HG02678 (cell line): Measurements from ENCODE around the gene RASGRP2.

Experiments
- ATAC-seq: cut with Tn5 transposase; IDR thresholded peaks from one replicate; pipeline ENCODE4 v1.9.1; 2021; ENCODE audit warnings: mild to moderate bottlenecking, moderate library complexity; ENCODE audit not compliant: unreplicated experiment

Gene RASGRP2

GRCh38 chr11:64771861-64772260, 27.9 kb upstream of the RASGRP2 start:
- ATAC-seq, result no peak

GRCh38 chr11:64770120-64770519, 26.2 kb upstream of the RASGRP2 start:
- ATAC-seq, result no peak

GRCh38 chr11:64769283-64769682, 25.3 kb upstream of the RASGRP2 start:
- ATAC-seq, result no peak

DNA sequence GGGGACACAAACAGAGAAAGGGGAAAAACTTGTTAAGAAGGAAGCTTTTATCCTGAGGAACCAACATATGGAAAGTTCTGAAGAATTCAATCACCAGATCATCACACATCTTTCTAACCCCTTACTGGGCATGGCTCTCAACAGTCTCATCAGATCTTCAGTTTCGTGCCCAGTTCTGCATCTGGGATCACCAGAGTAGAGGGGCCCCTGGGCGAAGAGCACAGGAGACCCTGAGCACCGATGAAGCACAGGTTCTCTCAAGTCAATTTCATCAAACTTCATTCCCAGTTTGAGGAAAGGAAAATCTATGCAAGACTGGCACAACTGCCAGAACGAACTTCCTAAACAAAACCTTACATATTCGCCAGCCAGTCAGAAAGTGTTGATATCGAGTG, 24.4 kb upstream of the RASGRP2 start:
- no peak for ATAC-seq

DNA sequence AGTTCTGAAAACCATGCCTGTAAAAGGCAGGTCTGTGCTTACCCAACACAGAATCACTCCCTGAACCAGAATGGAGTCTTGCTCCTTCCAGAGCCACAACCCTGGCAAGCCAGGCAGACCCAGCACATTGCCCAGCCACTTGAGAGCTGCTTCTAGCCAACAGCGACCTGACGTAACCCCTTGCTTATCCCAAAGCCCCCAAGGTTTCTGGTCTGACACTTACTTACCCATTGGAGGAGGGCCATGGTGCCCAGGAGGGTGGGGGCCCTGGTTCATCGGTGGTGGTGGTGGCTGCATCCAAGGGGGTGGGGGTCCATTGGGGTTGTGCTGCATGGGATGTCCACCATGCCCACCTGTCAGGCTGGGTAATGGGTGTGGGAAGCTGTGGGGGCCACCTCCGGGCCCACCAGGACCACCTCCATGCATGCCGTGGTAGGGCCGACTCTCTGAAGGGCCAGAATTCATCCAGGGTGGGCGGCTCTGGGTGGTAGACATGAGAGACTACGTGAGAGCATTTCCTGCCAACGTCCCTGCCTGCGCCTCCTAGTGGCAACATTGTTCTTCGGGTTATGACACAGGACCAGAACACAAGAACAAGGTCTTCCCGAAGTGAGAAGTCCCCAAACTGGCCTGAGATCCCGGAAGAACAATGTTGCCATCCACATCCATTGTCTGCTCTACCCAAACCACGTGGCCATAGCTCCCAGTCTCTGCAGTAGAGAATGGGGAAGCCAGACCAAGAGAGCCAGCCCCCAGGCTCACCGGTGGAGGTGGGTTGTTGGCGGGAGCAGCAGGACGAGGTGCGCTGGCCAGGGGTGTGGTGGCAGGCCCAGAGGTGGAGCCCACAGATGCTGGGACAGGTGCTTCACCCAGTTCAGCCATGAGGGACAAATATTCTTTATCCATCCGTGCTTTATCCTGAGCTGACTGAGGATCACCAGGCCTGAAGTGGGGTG, 23.7 kb upstream of the RASGRP2 start:
- no peak for ATAC-seq

DNA sequence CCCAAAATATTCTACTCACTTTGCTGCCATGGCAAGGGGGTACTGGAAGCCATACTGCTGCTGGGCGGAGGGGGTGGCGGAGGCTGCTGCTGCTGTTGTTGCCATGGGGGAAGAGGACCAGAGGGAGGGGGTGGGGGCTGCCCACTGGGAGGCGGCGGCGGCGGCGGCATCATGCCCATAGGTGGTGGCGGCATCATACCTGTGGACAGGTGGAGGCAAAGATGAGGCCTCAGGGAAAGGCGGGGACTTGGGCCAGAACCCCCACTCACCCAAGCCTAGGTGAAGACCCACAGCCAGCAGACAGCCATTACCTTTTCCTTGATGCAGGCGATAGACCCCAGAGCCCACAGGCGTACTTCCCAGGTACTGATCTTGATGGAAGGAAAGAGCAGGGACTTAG, 22.9 kb upstream of the RASGRP2 start:
- no peak for ATAC-seq

GRCh38 chr11:64765851-64766665, 22.1 kb upstream of the RASGRP2 start:
- ATAC-seq, result no peak

GRCh38 chr11:64765291-64765850, 21.4 kb upstream of the RASGRP2 start:
- no peak for ATAC-seq

DNA sequence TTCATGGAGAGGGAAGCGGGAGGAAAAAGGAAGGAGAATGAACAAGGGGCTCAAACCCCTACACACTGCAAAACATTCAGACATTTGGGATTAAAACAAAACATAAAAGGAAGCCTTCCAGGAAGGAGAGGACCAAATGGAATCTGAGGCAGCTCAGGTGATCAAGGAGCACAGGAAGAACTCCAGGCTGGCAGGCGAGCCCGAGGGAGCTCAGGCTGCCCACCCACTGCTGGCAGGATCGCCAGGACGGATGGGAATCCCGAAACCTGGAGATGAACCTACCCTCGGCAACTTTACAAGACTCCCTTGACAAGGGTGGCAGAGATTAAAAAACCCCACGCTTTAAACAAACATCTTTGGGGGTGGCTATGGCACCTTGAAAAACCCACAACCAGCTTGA, 20.8 kb upstream of the RASGRP2 start:
- no peak for ATAC-seq

DNA sequence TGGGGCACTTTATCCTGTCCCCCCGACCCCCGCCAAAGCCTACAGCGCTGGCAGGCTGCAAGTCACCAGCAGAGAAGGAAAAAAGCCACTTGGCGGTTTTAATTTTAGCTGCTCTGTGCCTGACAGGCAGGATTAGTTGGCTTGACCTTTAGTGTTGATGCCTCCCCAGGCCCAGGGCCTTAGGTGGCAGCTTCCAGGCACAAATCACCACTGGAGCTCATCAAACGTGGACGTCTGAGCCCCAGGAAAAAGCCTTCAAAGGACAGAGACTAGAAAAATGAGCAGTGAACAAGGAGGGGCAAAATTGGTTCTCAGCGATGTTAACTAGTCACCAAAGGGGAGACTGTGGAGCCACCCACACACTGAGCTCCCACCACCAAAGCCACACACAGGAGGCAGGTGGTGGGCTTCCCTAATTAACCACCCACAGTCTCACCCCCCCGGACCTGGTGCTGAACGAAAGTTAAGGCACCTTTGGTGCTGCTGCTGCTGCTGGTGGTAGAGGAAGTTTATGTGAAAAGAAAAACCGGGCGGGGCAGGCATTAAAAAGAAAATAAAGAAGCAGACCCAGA, 20.2 kb upstream of the RASGRP2 start:
- ATAC-seq, result no peak

DNA sequence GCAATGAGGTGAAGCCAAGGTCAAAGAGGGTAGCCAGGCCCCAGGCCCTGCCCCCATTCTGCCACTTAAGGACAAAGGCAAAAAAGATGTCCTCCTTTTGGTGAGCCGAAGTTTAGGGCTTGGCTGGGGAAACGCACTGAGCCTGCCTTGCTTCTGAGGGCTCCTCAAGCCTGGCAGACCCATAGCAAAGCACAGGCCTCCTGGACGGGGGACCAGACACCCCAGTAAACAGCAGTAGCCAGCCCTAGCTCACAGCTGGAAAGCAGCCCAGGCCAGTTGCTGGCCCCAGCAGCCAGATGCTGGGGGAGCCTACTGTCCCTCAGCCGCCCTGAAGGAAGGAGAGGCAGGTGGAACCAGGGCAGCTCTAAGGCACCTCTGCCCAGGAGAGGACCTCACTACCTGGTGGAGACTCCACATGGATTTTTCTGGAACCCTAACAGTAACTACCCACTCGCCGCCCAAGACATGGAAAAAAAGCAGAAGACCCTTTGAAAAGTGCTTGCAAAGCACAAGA, 19.6 kb upstream of the RASGRP2 start:
- ATAC-seq, result no peak

- no peak for ATAC-seq
These were observed 19.0 kb upstream of the RASGRP2 start for GRCh38 chr11:64762674-64763525.

DNA sequence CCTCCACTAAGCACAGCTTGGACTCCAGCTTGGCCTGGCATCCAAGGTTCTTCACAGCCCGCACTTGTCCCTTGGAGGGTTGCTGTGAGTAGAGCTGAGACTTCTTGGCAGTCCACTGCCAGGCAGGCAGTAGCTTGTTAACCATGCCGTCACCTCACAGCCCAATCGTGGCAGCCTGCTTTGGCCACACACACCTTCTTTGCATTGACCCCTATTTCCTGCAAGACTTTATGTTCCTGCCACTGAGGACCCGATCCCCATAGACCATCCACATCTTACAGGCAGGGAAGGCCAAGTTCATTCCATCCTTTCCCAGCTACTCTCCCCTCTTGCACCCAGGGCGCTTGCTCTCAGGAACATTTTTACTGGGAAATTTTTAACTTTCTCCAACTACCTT, 18.3 kb upstream of the RASGRP2 start:
- no peak for ATAC-seq

DNA sequence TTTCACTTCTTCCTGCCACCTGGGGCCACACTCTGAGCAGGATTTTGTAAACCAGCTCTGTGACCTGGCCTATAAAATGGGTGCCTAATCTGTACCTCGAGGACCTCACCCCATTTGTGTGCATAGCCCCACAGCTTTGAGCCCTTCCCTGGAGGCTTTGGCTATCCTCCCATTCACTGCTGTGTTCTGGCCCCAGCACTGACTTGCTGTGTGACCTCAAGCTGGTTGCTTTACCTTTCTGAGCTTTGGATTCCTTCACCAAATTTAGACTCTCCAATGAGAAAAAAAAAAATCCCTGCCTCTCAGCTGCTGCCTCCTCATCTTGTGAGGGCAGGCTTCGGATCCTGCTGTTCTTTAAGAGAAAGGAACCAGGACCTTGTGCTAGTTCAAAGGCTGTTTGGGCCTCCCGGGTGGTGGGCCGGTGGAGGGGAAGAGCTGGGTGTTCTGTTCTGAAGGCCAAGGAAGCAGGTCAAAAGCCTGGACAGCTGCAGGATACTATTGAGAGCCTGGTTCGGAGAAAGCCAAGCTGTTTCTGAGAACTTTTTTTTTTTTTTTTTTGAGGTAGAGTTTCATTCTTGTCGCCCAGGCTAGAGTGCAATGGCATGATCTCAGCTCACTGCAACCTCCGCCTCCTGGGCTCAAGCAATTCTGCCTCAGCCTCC, 16.9 kb upstream of the RASGRP2 start:
- ATAC-seq, result no peak

GRCh38 chr11:64759722-64760719, 16.1 kb upstream of the RASGRP2 start, which contains the start of gene PYGM:
Gene PYGM, minus strand, starts transcription at chr11:64759974. Its CDS starts 76 bp downstream, at chr11:64759898.
- no peak for ATAC-seq

DNA sequence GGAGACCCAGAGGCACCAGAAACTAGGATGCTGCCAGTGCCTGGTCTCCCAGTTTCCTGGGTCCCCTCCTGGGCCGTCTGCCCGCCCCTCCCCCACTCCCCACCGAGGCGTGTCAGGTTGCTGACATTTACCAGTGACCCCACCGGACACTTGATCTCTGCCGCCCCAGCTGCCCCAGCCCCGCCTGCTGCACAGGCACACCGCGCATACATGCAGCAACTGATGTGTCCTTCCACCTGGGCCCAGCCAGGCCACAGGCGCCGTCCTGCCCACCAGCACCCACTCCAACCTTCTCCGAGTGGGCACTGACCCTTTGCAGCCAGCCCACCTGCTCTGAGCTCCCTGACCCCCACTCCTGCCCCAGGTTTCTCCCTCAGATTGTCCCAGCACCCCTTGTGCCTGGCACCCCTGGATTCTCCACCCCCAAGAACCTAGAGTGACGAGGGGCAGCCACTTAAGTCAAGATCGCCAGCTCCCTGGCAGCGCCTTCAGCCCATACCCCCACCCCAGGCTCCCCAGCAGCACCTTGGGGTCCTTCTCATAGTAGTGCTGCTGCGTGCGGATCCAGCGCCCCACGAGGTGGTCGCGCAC, 15.3 kb upstream of the RASGRP2 start:
- no peak for ATAC-seq

DNA sequence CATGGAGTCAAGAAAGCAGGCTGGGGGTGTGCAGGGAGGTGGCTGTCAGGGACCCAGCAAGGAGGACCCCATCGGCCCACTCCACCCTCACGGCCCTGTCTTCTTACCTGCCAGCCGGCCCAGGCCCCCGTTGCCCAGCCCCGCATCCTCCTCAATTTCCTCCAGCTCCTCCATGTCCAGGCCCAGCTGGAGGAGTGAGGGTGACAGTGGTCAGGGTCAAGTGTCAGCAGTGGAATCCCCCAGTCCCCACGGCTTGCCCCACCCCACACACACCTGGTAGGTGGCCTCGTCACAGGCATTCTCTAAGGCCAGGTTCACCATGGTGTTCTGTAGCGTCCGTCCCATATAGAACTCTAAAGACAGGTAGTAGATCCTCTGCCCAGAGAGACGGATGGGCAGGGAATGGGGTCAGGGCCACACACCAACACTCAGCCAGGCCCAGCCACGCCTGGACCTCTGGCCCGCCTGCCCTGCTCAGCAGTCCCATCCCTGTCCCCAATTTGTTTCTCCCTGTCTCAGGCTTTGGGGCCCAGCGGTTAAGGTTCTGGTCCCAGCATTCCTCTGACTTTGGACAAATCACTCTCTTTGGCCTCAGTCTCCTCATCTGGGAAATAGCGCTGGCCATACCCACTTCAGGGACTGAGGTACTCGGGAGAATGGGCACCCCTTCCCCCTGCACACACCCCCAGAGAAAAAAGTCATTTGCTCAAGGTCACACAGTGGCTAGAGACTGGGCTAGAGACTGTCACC, 14.6 kb upstream of the RASGRP2 start:
- no peak for ATAC-seq
